HG03097 (cell line): Measurements from ENCODE around the gene CTRB2.

Experiments used
- ATAC-seq: cut with Tn5 transposase; IDR thresholded peaks from one replicate; pipeline ENCODE4 v1.9.1; 2021; ENCODE audit not compliant: unreplicated experiment, low FRiP score

The CTRB2 gene

GRCh38 chr16:75179208-75179607 is 27.8 kb downstream of the CTRB2 start:
- ATAC-seq, result no peak

- no peak for ATAC-seq
These were observed 30.0 kb downstream of the CTRB2 start for GRCh38 chr16:75176926-75177325.

GRCh38 chr16:75175074-75175473 is 31.9 kb downstream of the CTRB2 start:
- no peak for ATAC-seq

GRCh38 chr16:75172578-75172977 is 34.4 kb downstream of the CTRB2 start:
- ATAC-seq, result no peak

- ATAC-seq, result no peak
These were observed 37.0 kb downstream of the CTRB2 start for GRCh38 chr16:75169899-75170405.

GRCh38 chr16:75160386-75160785 is 46.6 kb downstream of the CTRB2 start:
- no peak for ATAC-seq
